ENCODE results near the gene TIMM29.

Gene TIMM29

DNA sequence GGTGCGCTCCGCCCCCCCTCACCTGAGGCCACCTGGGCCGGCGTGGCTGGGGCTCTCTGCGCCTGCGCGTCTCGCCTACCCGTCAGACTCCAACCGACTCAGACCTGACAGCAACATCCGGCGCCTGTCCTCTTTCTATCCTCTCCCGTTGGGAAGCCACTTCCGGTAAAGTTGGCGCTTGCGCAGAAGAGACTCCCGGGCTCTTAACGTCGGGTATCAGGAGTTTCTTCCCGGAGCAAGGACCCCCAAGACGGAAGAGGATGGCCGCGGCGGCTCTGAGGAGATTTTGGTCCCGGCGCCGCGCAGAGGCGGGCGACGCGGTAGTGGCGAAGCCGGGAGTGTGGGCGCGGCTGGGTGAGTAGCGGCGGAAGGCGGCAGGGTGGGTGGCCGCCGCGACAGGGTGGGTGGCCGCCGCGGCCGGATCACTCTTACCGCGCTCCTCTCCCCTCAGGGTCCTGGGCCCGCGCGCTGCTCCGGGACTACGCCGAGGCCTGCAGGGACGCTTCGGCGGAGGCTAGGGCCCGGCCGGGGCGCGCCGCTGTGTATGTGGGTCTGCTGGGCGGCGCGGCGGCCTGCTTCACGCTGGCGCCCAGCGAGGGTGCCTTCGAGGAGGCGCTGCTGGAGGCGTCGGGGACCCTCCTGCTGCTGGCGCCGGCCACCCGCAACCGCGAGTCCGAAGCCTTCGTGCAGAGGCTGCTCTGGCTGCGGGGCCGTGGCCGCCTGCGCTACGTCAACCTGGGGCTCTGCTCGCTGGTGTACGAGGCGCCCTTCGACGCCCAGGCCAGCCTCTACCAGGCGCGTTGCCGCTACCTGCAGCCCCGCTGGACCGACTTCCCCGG lies at the start of gene TIMM29, which contains the start of gene YIPF2:
TSS of gene TIMM29 (plus strand) at position 249 of the 839 bp plus-strand sequence. CDS start at position 261, 12 bp downstream.
TSS of gene YIPF2 (minus strand) at position 77 of the 839 bp plus-strand sequence. CDS start 229 bp downstream, outside the sequence.
- peak; percentile 91 for DNase-seq (ENCODE audit: low read depth)

- DNase-seq (ENCODE audit: low read depth) = no peak
Observed at GRCh38 chr19:10881403-10882107, 47.1 kb upstream of the TIMM29 start.

DNA sequence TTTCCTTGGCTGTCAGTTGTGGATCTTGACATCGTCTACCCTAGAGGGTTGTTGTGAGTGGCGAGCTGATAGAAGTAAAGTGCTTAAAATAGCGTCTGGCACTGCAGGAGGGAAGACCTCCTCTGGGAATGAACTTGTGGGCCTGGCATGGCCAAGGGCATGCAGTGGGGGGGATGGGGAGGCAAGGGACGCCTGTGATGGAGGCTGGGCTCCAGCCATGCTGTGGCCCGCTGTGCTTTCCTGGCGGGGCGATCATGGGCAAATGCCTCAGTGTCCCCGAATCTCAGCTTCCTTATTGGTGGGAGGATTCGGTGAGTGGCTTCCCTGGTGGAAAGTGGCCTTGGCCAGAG lies 46.5 kb upstream of the TIMM29 start:
- DNase-seq (ENCODE audit: low read depth) = no peak

DNA sequence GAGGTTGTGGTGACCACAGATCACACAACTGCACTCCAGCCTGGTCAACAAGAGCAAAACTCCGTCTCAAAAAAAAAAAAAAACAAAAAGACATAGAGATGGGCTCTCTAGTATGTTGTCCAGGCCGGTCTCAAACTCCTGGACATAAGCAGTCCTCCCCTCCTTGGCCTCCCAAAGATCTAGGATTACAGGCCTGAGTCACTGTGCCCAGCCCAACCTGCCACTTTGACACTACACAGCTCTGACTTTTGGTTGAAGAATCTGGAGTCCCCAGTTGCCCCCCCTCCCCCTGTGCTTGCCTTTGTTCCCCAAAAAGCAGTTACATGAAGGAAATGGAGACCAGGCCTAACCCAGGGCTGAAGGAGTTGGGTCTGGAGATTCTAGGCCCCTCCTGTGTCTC lies 44.3 kb upstream of the TIMM29 start:
- no peak for DNase-seq (ENCODE audit: low read depth)

GRCh38 chr19:10885201-10886169 lies 43.1 kb upstream of the TIMM29 start:
- DNase-seq (ENCODE audit: low read depth) = no peak

DNA sequence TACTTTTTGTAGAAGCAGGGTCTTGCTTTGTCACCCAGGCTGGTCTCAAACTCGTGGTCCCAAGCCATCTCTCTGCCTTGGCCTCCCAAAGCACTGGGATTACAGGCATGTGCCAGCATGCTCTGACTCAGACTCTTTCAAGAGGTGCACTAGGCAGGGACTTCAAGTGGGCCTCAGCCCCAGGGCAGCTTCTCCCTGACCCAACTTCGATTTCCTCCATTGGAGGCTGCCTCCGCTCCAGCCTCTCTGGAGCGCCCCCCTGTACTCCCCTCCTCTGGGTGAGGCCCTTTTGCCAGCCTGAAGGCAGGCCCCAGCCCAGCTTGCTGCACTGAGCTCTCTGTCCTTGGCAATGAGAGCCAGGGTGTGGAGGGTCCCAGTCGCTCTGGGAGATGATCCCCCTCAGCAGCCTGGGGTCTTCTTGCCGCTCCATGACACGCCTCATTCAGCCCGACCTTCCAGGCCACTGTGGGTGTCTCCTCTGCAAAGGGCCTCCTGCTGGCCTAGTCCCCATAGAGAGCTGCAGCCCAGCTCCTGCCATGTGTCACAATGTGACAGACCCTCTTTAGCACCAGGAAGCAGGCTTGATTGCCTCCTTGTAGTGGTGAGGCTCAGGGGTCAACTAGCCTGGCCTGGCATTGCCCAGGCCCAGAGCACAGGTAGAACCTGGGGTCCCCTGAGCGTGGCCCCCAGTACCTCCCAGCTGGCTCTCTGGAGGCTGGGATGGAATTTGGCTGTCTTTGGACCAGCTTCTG lies 40.8 kb upstream of the TIMM29 start:
- DNase-seq (ENCODE audit: low read depth) = no peak

DNA sequence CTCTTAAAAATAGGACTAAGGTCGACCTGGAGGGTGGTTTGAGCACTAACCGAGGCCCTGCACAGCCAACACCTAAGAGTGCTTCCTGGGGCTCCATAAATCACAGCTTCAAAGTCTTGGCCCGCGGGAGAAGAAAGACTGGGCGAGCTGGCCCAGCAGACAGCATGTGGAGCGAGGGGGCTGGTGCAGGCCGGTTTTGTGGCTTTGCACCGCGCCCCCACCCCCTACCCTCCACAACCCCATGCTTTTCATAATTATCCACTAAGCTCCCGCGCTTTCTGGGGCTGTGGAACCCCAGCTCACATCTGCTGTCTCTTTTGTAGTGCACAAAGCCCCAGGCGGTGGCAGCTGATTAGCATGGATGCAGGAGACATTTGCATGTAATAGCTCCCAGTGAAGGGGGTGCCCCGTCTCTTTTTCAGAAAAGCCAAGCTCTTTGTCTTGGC lies 40.2 kb upstream of the TIMM29 start:
- DNase-seq (ENCODE audit: low read depth) = no peak

- DNase-seq (ENCODE audit: low read depth) = no peak
Observed at GRCh38 chr19:10889880-10890279, 38.7 kb upstream of the TIMM29 start.

DNA sequence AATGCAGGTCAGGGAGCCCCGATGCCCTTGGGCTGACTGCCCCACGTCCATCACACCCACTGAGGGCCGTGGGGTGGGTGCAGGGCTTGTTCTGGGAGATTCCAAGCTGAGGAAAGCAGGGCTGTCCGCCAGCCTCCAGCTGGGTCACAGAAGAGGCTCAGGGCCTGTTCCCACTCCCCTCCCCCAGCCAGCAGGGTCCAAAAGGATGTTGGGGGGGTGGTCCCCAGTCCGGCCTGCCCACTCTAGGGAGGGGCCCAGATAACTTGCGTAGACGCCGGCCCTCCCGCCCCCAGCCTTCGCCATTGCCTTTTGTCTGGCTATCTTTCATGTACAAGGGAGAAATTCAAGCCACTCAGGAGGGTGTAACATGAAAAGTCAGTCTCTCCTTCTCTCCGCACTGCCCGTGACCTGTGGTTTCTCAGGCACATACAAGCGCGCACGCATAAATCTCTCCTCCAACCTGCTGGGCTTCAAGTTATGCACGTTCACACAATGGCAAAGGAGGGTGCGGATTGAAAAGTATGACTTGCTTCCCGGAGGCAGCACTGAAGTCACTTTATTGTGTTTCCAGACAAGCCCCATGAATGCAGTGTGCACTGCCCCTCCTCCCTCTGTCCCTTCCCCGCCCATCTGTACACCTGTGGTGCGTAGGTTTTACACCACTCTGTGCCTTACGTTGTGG lies 37.1 kb upstream of the TIMM29 start:
- DNase-seq (ENCODE audit: low read depth) = no peak

DNA sequence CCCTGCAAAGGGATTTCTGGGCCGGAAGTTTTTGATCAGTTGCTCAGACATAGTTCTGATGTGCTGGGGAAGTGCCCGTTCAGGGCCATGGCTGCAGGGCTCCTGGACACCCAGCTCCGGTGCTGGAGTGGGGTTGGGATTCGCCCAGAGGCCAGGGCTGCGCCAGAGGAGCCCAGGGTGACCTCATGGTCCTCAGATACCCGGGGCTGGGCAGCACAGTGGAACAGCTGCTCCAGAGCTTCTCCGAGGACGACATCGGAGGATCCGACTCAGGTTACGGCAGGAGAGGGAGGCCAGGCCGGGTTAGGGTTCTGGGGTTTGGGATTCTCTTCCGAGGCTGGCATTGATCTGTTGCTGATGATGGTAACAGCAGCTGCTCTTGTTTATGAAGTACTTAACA lies 36.4 kb upstream of the TIMM29 start:
- no peak for DNase-seq (ENCODE audit: low read depth)

DNA sequence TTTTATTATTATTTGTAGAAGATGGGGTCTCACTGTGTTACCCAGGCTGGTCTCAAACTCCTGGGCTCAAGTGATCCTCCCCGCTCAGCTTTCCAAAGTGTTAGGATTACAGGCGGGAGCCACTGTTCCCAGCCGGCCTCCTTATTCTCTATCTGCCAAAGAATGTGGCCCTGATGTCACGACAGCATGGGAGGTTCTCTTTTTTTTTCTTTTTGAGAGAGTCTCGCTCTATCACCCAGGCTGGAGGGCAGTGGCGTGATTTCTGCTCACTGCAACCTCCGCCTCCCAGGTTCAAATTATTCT lies 33.7 kb upstream of the TIMM29 start:
- DNase-seq (ENCODE audit: low read depth) = no peak

GRCh38 chr19:10895363-10895762 lies 33.2 kb upstream of the TIMM29 start:
- no peak for DNase-seq (ENCODE audit: low read depth)

DNA sequence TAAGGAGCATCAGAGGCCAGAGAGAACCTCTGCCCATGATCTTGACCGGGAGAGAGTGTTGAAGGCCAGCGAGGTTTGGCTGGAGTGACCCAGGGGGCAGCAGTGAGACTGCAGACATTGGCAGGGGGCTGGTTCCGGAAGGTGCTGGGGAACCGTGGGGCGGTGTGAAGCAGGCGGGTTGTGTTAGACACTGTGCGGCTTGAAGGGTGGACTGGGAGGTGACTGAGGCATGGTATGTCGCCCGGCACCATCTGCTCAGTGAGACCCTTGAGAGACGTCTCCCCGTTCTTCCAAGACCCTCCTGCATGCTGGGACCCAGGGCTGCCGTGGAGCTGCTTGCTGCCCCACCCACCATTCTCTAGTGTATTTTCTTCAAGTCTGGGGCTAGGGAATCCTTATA lies 32.7 kb upstream of the TIMM29 start:
- no peak for DNase-seq (ENCODE audit: low read depth)

- no peak for DNase-seq (ENCODE audit: low read depth)
Observed at GRCh38 chr19:10896851-10897526, 31.6 kb upstream of the TIMM29 start.

GRCh38 chr19:10898633-10899032 lies 30.0 kb upstream of the TIMM29 start:
- no peak for DNase-seq (ENCODE audit: low read depth)

DNA sequence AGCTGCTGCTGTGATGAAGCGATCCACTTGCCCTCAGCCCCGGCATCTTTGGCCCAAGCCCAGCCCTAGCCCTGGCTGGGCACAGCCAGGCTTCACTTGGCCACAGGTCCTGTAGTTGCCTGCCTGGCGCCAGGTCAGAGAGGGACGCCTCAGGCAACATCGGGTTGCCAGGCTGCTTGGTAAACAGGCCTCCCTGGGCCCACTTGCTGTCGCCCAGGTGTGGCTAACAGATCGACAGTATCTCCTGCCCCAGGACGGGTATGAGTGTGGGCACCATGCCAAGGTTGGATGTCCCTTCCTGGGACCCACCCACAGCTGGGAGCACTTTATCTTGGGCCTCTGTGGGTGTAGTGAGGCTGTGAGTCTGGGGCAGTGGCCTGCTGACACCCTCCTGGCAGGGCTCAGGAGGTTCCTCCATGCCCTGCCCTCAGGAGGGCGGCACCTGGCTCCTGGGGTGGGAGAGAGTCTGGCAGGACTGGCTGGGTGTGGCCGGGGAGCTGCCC lies 29.4 kb upstream of the TIMM29 start:
- DNase-seq (ENCODE audit: low read depth) = no peak

GRCh38 chr19:10907925-10908324 lies 20.7 kb upstream of the TIMM29 start:
- DNase-seq (ENCODE audit: low read depth) = no peak

- DNase-seq (ENCODE audit: low read depth) = no peak
Observed at GRCh38 chr19:10908380-10908960, 20.1 kb upstream of the TIMM29 start.

- DNase-seq (ENCODE audit: low read depth) = no peak
Observed at GRCh38 chr19:10911579-10912363, 16.8 kb upstream of the TIMM29 start.

Measured in stimulated activated CD8-positive, alpha-beta memory T cell treated with anti-CD3 and anti-CD28 coated beads, Interleukin-4, amount 100 ng/mL, for 24 hours (primary cell).